Measurements from ENCODE around the gene KCNK18. TPM values are rescaled to one million over a fixed set of nuclear protein-coding genes. Genes with fewer than 3 reads are reported as not detected.
"Not testable (repeated sequence)": the region's sequence is repeated elsewhere in the genome, so short reads cannot be mapped to it uniquely, and the experiment has no call there.

Gene KCNK18
- polyA plus RNA-seq, 3 donors: not detected

- 1 to 5% (median 2%) methylated on average over 49 to 75 of the region's 75 CpGs for WGBS, 3 donors
These were observed 29.3 kb upstream of the KCNK18 start for GRCh38 chr10:117167789-117168674.

GRCh38 chr10:117168729-117169128 is 28.6 kb upstream of the KCNK18 start:
- 4 to 6% (median 4%) methylated on average over 25 of the region's 25 CpGs for WGBS, 3 donors
- H3K27ac ChIP-seq (ENCODE audit: low read depth, low read length): no peak overlapping the region

More at GRCh38 chr10:117167789-117168674, 29.3 kb upstream of the KCNK18 start:
- H3K27ac ChIP-seq (ENCODE audit: low read depth, low read length): no peak overlapping the region

- 20 to 34% (median 28%) methylated on average over 2 of the region's 2 CpGs for WGBS, 3 donors
- H3K27ac ChIP-seq (ENCODE audit: low read depth, low read length): no peak overlapping the region
These were observed 27.8 kb upstream of the KCNK18 start for GRCh38 chr10:117169480-117169879.

GRCh38 chr10:117170244-117170643 is 27.0 kb upstream of the KCNK18 start:
- WGBS, 3 donors: 13 to 17% (median 16%) methylated on average over 6 of the region's 6 CpGs
- H3K27ac ChIP-seq (ENCODE audit: low read depth, low read length): no peak overlapping the region

- 7 to 8% (median 7%) methylated on average over 16 of the region's 16 CpGs for WGBS, 3 donors
- no peak overlapping the region for H3K27ac ChIP-seq (ENCODE audit: low read depth, low read length)
These were observed 22.7 kb upstream of the KCNK18 start for GRCh38 chr10:117174439-117175214.

- 1 to 2% (median 1%) methylated on average over 46 of the region's 46 CpGs for WGBS, 3 donors
- no peak overlapping the region for H3K27ac ChIP-seq (ENCODE audit: low read depth, low read length)
These were observed 21.9 kb upstream of the KCNK18 start for GRCh38 chr10:117175215-117175900.

GRCh38 chr10:117175901-117176534 is 21.3 kb upstream of the KCNK18 start:
- whole genome bisulfite sequencing, 3 donors: 15 to 24% (median 22%) methylated on average over 12 of the region's 12 CpGs
- no peak overlapping the region for H3K27ac ChIP-seq (ENCODE audit: low read depth, low read length)

- 70 to 75% (median 73%) methylated on average over 3 of the region's 3 CpGs for WGBS, 3 donors
These were observed 19.1 kb upstream of the KCNK18 start for GRCh38 chr10:117178190-117178589.

GRCh38 chr10:117184296-117184695 is 13.0 kb upstream of the KCNK18 start:
- WGBS, 3 donors: 89 to 94% (median 93%) methylated on average over 10 of the region's 10 CpGs

More at GRCh38 chr10:117178190-117178589, 19.1 kb upstream of the KCNK18 start:
- H3K27ac ChIP-seq (ENCODE audit: low read depth, low read length): no peak overlapping the region

GRCh38 chr10:117184821-117185220 is 12.5 kb upstream of the KCNK18 start:
- 81 to 90% (median 85%) methylated on average over 3 of the region's 3 CpGs for WGBS, 3 donors
- no peak overlapping the region for H3K27ac ChIP-seq (ENCODE audit: low read depth, low read length)

More at GRCh38 chr10:117184296-117184695, 13.0 kb upstream of the KCNK18 start:
- no peak overlapping the region for H3K27ac ChIP-seq (ENCODE audit: low read depth, low read length)

- 91 to 92% (median 92%) methylated on average over 4 of the region's 4 CpGs for WGBS, 3 donors
- not testable (repeated sequence) for H3K27ac ChIP-seq (ENCODE audit: low read depth, low read length)
These were observed 11.5 kb upstream of the KCNK18 start for GRCh38 chr10:117185817-117186216.

GRCh38 chr10:117186832-117187615 is 10.3 kb upstream of the KCNK18 start:
- H3K27ac ChIP-seq (ENCODE audit: low read depth, low read length): no peak overlapping the region
- 52 to 63% (median 56%) methylated on average over 4 of the region's 4 CpGs for WGBS, 3 donors

- no peak overlapping the region for H3K27ac ChIP-seq (ENCODE audit: low read depth, low read length)
- 65 to 76% (median 75%) methylated on average over 2 of the region's 2 CpGs for WGBS, 3 donors
These were observed 8.9 kb upstream of the KCNK18 start for GRCh38 chr10:117188371-117188770.

GRCh38 chr10:117189557-117189956 is 7.7 kb upstream of the KCNK18 start:
- WGBS, 3 donors: 46 to 70% (median 63%) methylated on average over 1 of the region's 1 CpG
- H3K27ac ChIP-seq (ENCODE audit: low read depth, low read length): no peak overlapping the region

- H3K27ac ChIP-seq (ENCODE audit: low read depth, low read length): no peak overlapping the region
- WGBS, 3 donors: 31 to 47% (median 40%) methylated on average over 4 of the region's 4 CpGs
These were observed 799 bp downstream of the KCNK18 start for GRCh38 chr10:117198088-117198487.

GRCh38 chr10:117201826-117202225 is 4.5 kb downstream of the KCNK18 start:
- H3K27ac ChIP-seq (ENCODE audit: low read depth, low read length): no peak overlapping the region
- 66 to 70% (median 70%) methylated on average over 4 of the region's 4 CpGs for WGBS, 3 donors

- 23 to 43% (median 30%) methylated on average over 2 of the region's 2 CpGs for WGBS, 3 donors
- no peak overlapping the region for H3K27ac ChIP-seq (ENCODE audit: low read depth, low read length)
These were observed 7.0 kb downstream of the KCNK18 start for GRCh38 chr10:117204316-117204715.

Measured in adipose tissue (tissue), 3 donors.